Gastrocnemius medialis (tissue), 4 donors: ENCODE results near the gene ELMO1.

Experiments
- POLR2A ChIP-seq, 2 donors: fragments of 450-650 bp; IDR thresholded peaks; one replicate each; pipeline ENCODE4 v1.6.1; 2017; ENCODE audit warnings: antibody characterized with exemption in 2 of 2, mild to moderate bottlenecking in 2 of 2, moderate library complexity in 2 of 2
- TF ChIP-seq, protein P1 (sequence below), 5 experiments: fragments of 450-650 bp in 3 of 5; fragments of 200-600 bp in 2 of 5; sonication (generic) in 2 of 5; IDR thresholded peaks in 4 of 5; conservative IDR thresholded peaks in 1 of 5; 1 replicate in 4 of 5; 2 replicates in 1 of 5; pipeline ENCODE4 v1.5.1; 2016 to 2019; ENCODE audit warnings: antibody characterized with exemption in 5 of 5, mild to moderate bottlenecking in 3 of 5, moderate library complexity in 3 of 5

DNA sequence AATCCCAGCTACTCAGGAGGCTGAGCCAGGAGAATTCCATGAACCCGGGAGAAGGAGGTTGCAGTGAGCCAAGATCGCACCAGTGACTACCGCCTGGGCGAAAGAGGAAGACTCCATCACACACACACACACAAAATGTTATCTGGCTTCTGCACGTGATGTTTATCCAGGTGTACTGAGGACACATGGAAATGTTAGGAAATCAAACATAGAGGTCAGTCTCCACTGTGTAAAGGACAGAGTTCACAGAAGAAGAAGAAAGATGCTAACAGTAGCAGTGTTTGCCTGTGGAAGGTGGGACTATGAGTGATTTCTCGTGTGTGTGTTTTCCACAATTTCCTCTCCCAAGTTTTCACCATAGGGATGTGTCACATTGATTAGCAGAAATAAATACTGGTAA, 256.9 kb downstream of the ELMO1 start:
- TF ChIP-seq, protein P1, sequence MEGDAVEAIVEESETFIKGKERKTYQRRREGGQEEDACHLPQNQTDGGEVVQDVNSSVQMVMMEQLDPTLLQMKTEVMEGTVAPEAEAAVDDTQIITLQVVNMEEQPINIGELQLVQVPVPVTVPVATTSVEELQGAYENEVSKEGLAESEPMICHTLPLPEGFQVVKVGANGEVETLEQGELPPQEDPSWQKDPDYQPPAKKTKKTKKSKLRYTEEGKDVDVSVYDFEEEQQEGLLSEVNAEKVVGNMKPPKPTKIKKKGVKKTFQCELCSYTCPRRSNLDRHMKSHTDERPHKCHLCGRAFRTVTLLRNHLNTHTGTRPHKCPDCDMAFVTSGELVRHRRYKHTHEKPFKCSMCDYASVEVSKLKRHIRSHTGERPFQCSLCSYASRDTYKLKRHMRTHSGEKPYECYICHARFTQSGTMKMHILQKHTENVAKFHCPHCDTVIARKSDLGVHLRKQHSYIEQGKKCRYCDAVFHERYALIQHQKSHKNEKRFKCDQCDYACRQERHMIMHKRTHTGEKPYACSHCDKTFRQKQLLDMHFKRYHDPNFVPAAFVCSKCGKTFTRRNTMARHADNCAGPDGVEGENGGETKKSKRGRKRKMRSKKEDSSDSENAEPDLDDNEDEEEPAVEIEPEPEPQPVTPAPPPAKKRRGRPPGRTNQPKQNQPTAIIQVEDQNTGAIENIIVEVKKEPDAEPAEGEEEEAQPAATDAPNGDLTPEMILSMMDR (IDR thresholded peaks at IDR 0.05 in 4 of 5, conservative IDR thresholded peaks at IDR 0.05 in 1 of 5) = no peak
- TF ChIP-seq POLR2A (IDR thresholded peaks at IDR 0.05) = no peak
